Trophoblast cell (in vitro differentiated cells and primary cell): ENCODE results near the gene FAM107B.

Source experiments
- DNase-seq, 2 donors: peaks; one replicate each; pipeline ENCODE4 v3.0.0-alpha.2; 2016
- H2AFZ ChIP-seq: 2 replicates; pipeline ENCODE4 v1.6.1; 2013; ENCODE audit warnings: low read length, moderate library complexity, mild to moderate bottlenecking; ENCODE audit not compliant: insufficient read depth, poor library complexity
- H2AK5ac ChIP-seq: 2 replicates; pipeline ENCODE4 v1.6.1; 2013; ENCODE audit warnings: mild to moderate bottlenecking, low read length
- H2BK120ac ChIP-seq: 2 replicates; pipeline ENCODE4 v1.6.1; 2013; ENCODE audit warnings: low read length, mild to moderate bottlenecking, moderate library complexity; ENCODE audit not compliant: insufficient read depth, poor library complexity
- H2BK12ac ChIP-seq: 2 replicates; pipeline ENCODE4 v1.6.1; 2013; ENCODE audit warnings: mild to moderate bottlenecking, low read length, moderate library complexity
- H2BK5ac ChIP-seq: 2 replicates; pipeline ENCODE4 v1.6.1; 2013; ENCODE audit warnings: low read length, low read depth, moderate library complexity, mild to moderate bottlenecking; ENCODE audit not compliant: poor library complexity
- H3K14ac ChIP-seq: 2 replicates; pipeline ENCODE4 v1.6.1; 2013; ENCODE audit warnings: mild to moderate bottlenecking, low read length
- H3K18ac ChIP-seq: 2 replicates; pipeline ENCODE4 v1.6.1; 2013; ENCODE audit warnings: mild to moderate bottlenecking, low read length
- H3K23ac ChIP-seq: 2 replicates; pipeline ENCODE4 v1.6.1; 2013; ENCODE audit warnings: low read length
- H3K27ac ChIP-seq: 2 replicates; pipeline ENCODE4 v1.5.1; 2013; ENCODE audit warnings: low read depth, mild to moderate bottlenecking, inconsistent platforms, low read length, moderate library complexity
- H3K27me3 ChIP-seq: 2 replicates; pipeline ENCODE4 v1.6.1; 2013; ENCODE audit warnings: inconsistent platforms, mild to moderate bottlenecking, low read length, moderate library complexity; ENCODE audit not compliant: insufficient read depth
- H3K36me3 ChIP-seq, 2 experiments: 1 replicate in 1 of 2; 2 replicates in 1 of 2; pipeline ENCODE4 v1.6.1; 2013; ENCODE audit warnings: low read length in 2 of 2, mild to moderate bottlenecking in 2 of 2, moderate library complexity in 1 of 2; ENCODE audit not compliant: insufficient read depth in 2 of 2, control insufficient read depth in 1 of 2
- H3K4ac ChIP-seq: 2 replicates; pipeline ENCODE4 v1.6.1; 2013; ENCODE audit warnings: low read depth, mild to moderate bottlenecking, low read length, moderate library complexity
- H3K4me1 ChIP-seq, 2 experiments: 1 replicate in 1 of 2; 2 replicates in 1 of 2; pipeline ENCODE4 v1.6.1; 2013; ENCODE audit warnings: low read length in 2 of 2, mild to moderate bottlenecking in 2 of 2, moderate library complexity in 1 of 2; ENCODE audit not compliant: insufficient read depth in 2 of 2, control insufficient read depth in 1 of 2
- H3K4me2 ChIP-seq: 2 replicates; pipeline ENCODE4 v1.6.1; 2013; ENCODE audit warnings: inconsistent platforms, mild to moderate bottlenecking, low read length, moderate library complexity
- H3K4me3 ChIP-seq: 2 replicates; pipeline ENCODE4 v1.5.1; 2013; ENCODE audit warnings: mild to moderate bottlenecking, low read depth, low read length, inconsistent platforms
- H3K79me1 ChIP-seq: one replicate; pipeline ENCODE4 v1.6.1; 2013; ENCODE audit warnings: low read length
- H3K79me2 ChIP-seq: 2 replicates; pipeline ENCODE4 v1.6.1; 2013; ENCODE audit warnings: low read length, mild to moderate bottlenecking; ENCODE audit not compliant: control insufficient read depth, insufficient read depth, poor library complexity
- H3K9ac ChIP-seq: 2 replicates; pipeline ENCODE4 v1.6.1; 2013; ENCODE audit warnings: mild to moderate bottlenecking, low read length
- H3K9me3 ChIP-seq: 2 replicates; pipeline ENCODE4 v1.6.1; 2013; ENCODE audit warnings: low read depth, mild to moderate bottlenecking, control low read depth, inconsistent platforms, low read length; ENCODE audit not compliant: insufficient read depth
- H4K12ac ChIP-seq: 2 replicates; pipeline ENCODE4 v1.6.1; 2013; ENCODE audit warnings: low read depth, mild to moderate bottlenecking, low read length, moderate library complexity
- H4K8ac ChIP-seq: 2 replicates; pipeline ENCODE4 v1.6.1; 2013; ENCODE audit warnings: low read depth, mild to moderate bottlenecking, low read length, moderate library complexity
- H4K91ac ChIP-seq: one replicate; pipeline ENCODE4 v1.6.1; 2013; ENCODE audit warnings: low read depth, mild to moderate bottlenecking, low read length, moderate library complexity
- WGBS: extraction: QIAGEN DNeasy Blood & Tissue Kit; methylation state at CpG from one replicate; pipeline ENCODE4 v1.1.7; 2013; ENCODE audit warnings: missing lambda C conversion rate; ENCODE audit not compliant: insufficient read length, insufficient coverage; ENCODE audit errors: extremely low coverage; 5-methylcytosine and 5-hydroxymethylcytosine counted together

The FAM107B gene

DNA sequence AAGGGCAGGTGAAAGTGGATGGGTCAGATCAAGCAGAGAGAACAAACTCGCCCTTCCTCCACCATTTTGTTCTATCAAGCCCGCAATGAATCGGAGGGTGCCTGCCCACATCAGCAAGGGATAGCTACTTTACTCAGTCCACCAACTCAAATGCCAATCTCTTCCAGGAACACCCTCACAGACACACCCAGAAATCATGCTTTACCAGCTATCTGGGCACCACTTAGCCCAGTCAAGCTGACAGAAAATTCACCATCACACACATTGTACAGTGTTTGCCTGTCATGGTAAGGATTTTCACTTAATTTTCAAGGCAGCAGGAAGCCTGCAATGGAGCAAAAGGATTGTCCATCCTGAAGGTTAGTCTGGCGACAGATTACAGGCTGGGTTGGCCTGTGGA lies 75.2 kb downstream of the FAM107B start:
- Histone ChIP-seq H3K36me3 (no peaks in the 10 kb centered on the region), H2BK120ac (no peak overlapping the region), H3K9me3 (no peaks in the 10 kb centered on the region), H4K91ac (no peak overlapping the region), H3K9ac (no peak overlapping the region), H3K14ac (no peak overlapping the region), H2BK5ac (no peak overlapping the region), H3K4me2 (no peak overlapping the region), H3K79me1 (peaks cover 2% of the 10 kb centered on the region), H3K4me1 (peaks cover 3 to 8% of the 10 kb centered on the region in 2 experiments), H3K27me3 (no peaks in the 10 kb centered on the region), H4K12ac (no peak overlapping the region), H4K8ac (no peak overlapping the region), H3K18ac (no peak overlapping the region), H3K27ac (no peak overlapping the region), H3K4ac (no peak overlapping the region), H3K4me3 (no peak overlapping the region), H2AK5ac (no peak overlapping the region), H2AFZ (no peak overlapping the region), H2BK12ac (no peak overlapping the region), H3K23ac (no peak overlapping the region), H3K79me2 (no peaks in the 10 kb centered on the region)
- DNase-seq, result no peak
- WGBS, result no CpG with 5 or more reads among the region's 4 CpGs

DNA sequence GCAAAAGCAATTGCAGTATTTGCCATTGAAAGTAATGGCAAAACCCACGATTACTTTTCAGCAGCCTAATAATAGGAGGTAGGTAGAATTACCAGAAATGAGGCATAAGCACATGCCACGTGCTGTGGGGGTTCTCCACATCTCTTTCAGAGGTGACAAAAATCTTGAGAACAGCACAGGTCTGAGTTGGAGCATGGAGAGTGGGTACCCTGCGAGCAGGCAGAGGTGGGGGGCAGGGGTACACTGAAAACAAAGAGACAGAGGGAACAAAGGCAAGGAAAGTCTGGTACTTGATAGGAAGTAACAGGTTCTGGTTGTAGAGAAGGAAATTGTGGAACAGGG lies 75.9 kb downstream of the FAM107B start:
- WGBS, result no CpG with 5 or more reads among the region's 3 CpGs
- H3K9ac ChIP-seq, result no peak overlapping the region

DNA sequence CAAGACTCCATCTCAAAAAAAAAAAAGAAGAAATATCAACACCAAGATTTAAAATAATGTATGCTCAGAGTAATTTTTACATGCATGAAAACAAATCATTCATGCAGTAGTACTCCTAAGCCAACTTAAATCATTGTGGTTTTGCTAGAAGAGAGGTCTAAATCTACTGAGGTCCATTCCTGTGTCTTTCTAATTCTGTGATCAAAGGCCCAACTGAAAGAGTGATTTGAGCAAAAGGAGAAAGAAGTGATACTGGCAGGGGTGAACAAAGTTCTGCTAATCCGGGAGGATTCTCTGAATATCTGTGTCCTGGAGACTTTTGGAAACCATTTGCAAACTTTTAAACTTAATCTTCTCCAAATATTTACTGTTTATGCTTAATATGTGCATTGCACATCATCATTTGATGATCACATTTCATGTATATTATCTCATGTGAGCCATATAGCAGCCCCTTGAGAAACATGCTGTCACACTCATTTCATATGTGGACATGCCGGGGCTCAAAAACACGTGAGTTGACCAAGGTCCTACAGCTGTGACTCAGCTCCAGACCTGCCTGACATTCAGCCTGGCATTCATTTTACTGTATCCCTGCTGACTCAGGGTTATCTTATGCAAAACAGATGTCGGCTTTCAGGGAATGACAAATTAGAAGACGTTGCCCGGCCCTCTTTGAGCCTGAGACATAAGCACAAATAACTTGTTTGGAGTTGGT lies 76.4 kb downstream of the FAM107B start:
- no peaks in the 10 kb centered on the region for H3K79me2 ChIP-seq
- no peak overlapping the region for H3K4me2 ChIP-seq
- H3K36me3 ChIP-seq, result no peaks in the 10 kb centered on the region
- no peak overlapping the region for H3K23ac ChIP-seq
- H4K8ac ChIP-seq, result no peak overlapping the region
- H3K4ac ChIP-seq, result no peak overlapping the region
- H2AK5ac ChIP-seq, result no peak overlapping the region
- peaks cover 2% of the 10 kb centered on the region for H3K79me1 ChIP-seq
- no peak overlapping the region for H4K12ac ChIP-seq
- no peaks in the 10 kb centered on the region for H3K27me3 ChIP-seq
- no peaks in the 10 kb centered on the region for H3K9me3 ChIP-seq
- no peak overlapping the region for H2BK12ac ChIP-seq
- H3K9ac ChIP-seq, result peak overlapping the region; percentile 9
- H3K27ac ChIP-seq, result no peak overlapping the region
- no peak overlapping the region for H2BK120ac ChIP-seq
- H2AFZ ChIP-seq, result no peak overlapping the region
- H3K14ac ChIP-seq, result no peak overlapping the region
- H3K18ac ChIP-seq, result no peak overlapping the region
- peak; percentile 48 to 62 for DNase-seq
- peaks cover 3 to 8% of the 10 kb centered on the region in 2 experiments for H3K4me1 ChIP-seq
- H3K4me3 ChIP-seq, result no peak overlapping the region
- no peak overlapping the region for H4K91ac ChIP-seq
- WGBS, result no CpG with 5 or more reads among the region's 6 CpGs
- H2BK5ac ChIP-seq, result no peak overlapping the region

More for the DNA sequence above, 75.9 kb downstream of the FAM107B start:
- H3K4ac ChIP-seq, result no peak overlapping the region
- H3K79me2 ChIP-seq, result no peaks in the 10 kb centered on the region
- no peak overlapping the region for H2BK120ac ChIP-seq
- no peak overlapping the region for H4K91ac ChIP-seq
- no peak overlapping the region for H3K27ac ChIP-seq
- no peaks in the 10 kb centered on the region for H3K27me3 ChIP-seq
- no peak overlapping the region for H4K8ac ChIP-seq
- H3K4me2 ChIP-seq, result no peak overlapping the region
- H4K12ac ChIP-seq, result no peak overlapping the region
- no peak for DNase-seq
- H2AK5ac ChIP-seq, result no peak overlapping the region
- H2AFZ ChIP-seq, result no peak overlapping the region
- H3K9me3 ChIP-seq, result no peaks in the 10 kb centered on the region
- no peaks in the 10 kb centered on the region for H3K36me3 ChIP-seq
- peaks cover 3 to 8% of the 10 kb centered on the region in 2 experiments for H3K4me1 ChIP-seq
- peaks cover 2% of the 10 kb centered on the region for H3K79me1 ChIP-seq
- no peak overlapping the region for H3K4me3 ChIP-seq
- no peak overlapping the region for H3K18ac ChIP-seq
- no peak overlapping the region for H2BK5ac ChIP-seq
- no peak overlapping the region for H2BK12ac ChIP-seq
- no peak overlapping the region for H3K14ac ChIP-seq
- H3K23ac ChIP-seq, result no peak overlapping the region

DNA sequence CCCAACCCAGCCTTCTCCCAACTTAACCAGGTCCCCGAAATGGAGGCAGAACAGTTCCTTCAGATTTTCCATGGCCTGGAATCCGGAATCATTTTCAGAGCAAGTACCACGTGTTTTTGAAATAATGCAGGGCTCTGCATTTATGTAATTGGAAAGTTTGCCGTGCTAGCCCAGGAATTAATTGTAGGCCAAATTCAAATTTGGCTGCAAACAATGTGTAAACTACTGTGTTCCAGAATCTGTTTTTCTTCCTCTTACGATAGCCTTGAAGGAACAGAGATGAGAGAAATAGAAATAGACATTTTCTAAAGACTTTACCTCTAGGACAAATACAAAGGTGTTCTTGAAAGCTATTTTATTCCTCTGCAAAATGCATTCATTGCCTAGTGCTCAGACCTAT lies 77.4 kb downstream of the FAM107B start:
- no peaks in the 10 kb centered on the region for H3K27me3 ChIP-seq
- WGBS, result no CpG with 5 or more reads among the region's 5 CpGs
- no peaks in the 10 kb centered on the region for H3K36me3 ChIP-seq
- H3K4ac ChIP-seq, result no peak overlapping the region
- no peak for DNase-seq
- no peak overlapping the region for H2BK5ac ChIP-seq
- H3K4me2 ChIP-seq, result no peak overlapping the region
- H3K14ac ChIP-seq, result no peak overlapping the region
- H3K4me3 ChIP-seq, result no peak overlapping the region
- H4K12ac ChIP-seq, result no peak overlapping the region
- H3K4me1 ChIP-seq, result peaks cover under 1 to 3% of the 10 kb centered on the region in 2 experiments
- no peak overlapping the region for H2AFZ ChIP-seq
- no peak overlapping the region for H2BK12ac ChIP-seq
- no peaks in the 10 kb centered on the region for H3K79me1 ChIP-seq
- no peak overlapping the region for H2AK5ac ChIP-seq
- no peak overlapping the region for H2BK120ac ChIP-seq
- H4K8ac ChIP-seq, result no peak overlapping the region
- no peaks in the 10 kb centered on the region for H3K79me2 ChIP-seq
- H3K18ac ChIP-seq, result no peak overlapping the region
- no peak overlapping the region for H3K27ac ChIP-seq
- H3K9ac ChIP-seq, result no peak overlapping the region
- no peak overlapping the region for H4K91ac ChIP-seq
- H3K23ac ChIP-seq, result no peak overlapping the region
- H3K9me3 ChIP-seq, result no peaks in the 10 kb centered on the region
